Panc1 (cell line): Measurements from ENCODE around the gene ARID2. TPM values are rescaled to one million over a fixed set of nuclear protein-coding genes. Genes with fewer than 3 reads are reported as not detected.

Experiments
- ATAC-seq: fragments of 200-7000 bp; cut with Tn5 transposase; 2 replicates; pipeline ENCODE4 v1.9.1; 2020; ENCODE audit warnings: mild to moderate bottlenecking, moderate library complexity
- BruUV-seq: library from RNA; stranded (reverse); fragments of 400-500 nt; replicated peaks from 2 replicates; lab custom pipeline; 2021; lab: Mats Ljungman, UMichigan
- CTCF ChIA-PET: fragments of 300-600 bp; sonication (Branson Sonifier 250); formaldehyde crosslinking; loops from one replicate; lab custom pipeline; 2022; ENCODE audit warnings: antibody characterized with exemption; lab: Charles Lee
- POLR2A ChIA-PET: fragments of 300-600 bp; sonication (Branson Sonifier 250); formaldehyde crosslinking; loops from one replicate; lab custom pipeline; 2022; ENCODE audit warnings: antibody characterized with exemption; lab: Charles Lee
- DNase-seq: peaks from one replicate; pipeline ENCODE4 v3.0.0-alpha.2; 2010; ENCODE audit warnings: low read depth, low spot score
- H3K27ac ChIP-seq: 2 replicates; pipeline ENCODE4 v1.5.1; 2011; ENCODE audit warnings: mild to moderate bottlenecking, low read length, inconsistent platforms
- H3K27me3 ChIP-seq: fragments of 200-500 bp; sonication (Bioruptor generic); 2 replicates; pipeline ENCODE4 v1.6.0; 2014; ENCODE audit warnings: low read length, inconsistent platforms; ENCODE audit not compliant: control insufficient read depth, insufficient read depth
- H3K36me3 ChIP-seq: fragments of 200-500 bp; sonication (Bioruptor generic); 2 replicates; pipeline ENCODE4 v1.5.1; 2014; ENCODE audit warnings: inconsistent platforms, mild to moderate bottlenecking, low read length, moderate library complexity; ENCODE audit not compliant: control insufficient read depth, insufficient read depth
- H3K4me1 ChIP-seq: 2 replicates; pipeline ENCODE4 v1.5.1; 2011; ENCODE audit warnings: inconsistent platforms, mild to moderate bottlenecking, low read length, moderate library complexity; ENCODE audit not compliant: control insufficient read depth, insufficient read depth
- H3K4me3 ChIP-seq, 2 experiments: 2 replicates each; pipeline ENCODE4 v1.5.1; 2011 to 2012; ENCODE audit warnings: low read depth in 2 of 2, low read length in 2 of 2, mild to moderate bottlenecking in 2 of 2, inconsistent platforms in 1 of 2, moderate library complexity in 1 of 2
- H3K9me3 ChIP-seq: fragments of 200-500 bp; sonication (Bioruptor generic); 2 replicates; pipeline ENCODE4 v1.5.1; 2014; ENCODE audit warnings: low read depth, mild to moderate bottlenecking, inconsistent platforms, low read length, moderate library complexity; ENCODE audit not compliant: control insufficient read depth, insufficient read depth
- POLR2AphosphoS5 ChIP-seq: IDR thresholded peaks from 2 replicates; pipeline ENCODE4 v1.6.1; 2012; ENCODE audit warnings: mild to moderate bottlenecking, low read depth, low read length, moderate library complexity
- SIN3A ChIP-seq: IDR thresholded peaks from 2 replicates; pipeline ENCODE4 v1.6.1; 2012; ENCODE audit warnings: low read depth, mild to moderate bottlenecking, low read length, moderate library complexity, borderline replicate concordance; ENCODE audit not compliant: insufficient read depth
- TCF7L2 ChIP-seq: IDR thresholded peaks from 2 replicates; pipeline ENCODE4 v1.6.1; 2011; ENCODE audit warnings: mild to moderate bottlenecking, low read depth, low read length, inconsistent platforms
- in situ Hi-C: cut with HindIII; loops from 2 replicates; pipeline ENCODE4 v1.10.0; 2016; ENCODE audit warnings: low sequenced_read_pairs, low pct_unique_long_range_greater_than_20kb
- intact Hi-C: fragments of 100-400 bp; cut with micrococcal nuclease; formaldehyde crosslinking; loops from one replicate; pipeline ENCODE4 v1.10.0; 2022; ENCODE audit not compliant: unreplicated experiment
- total RNA-seq: library from RNA; stranded (reverse); gene quantifications from one replicate; pipeline ENCODE4 v1.2.1, GENCODE V29; 2021; ENCODE audit not compliant: unreplicated experiment
- TF ChIP-seq, protein P1 (sequence below), 2 experiments: IDR thresholded peaks; 2 replicates each; pipeline ENCODE4 v1.6.1; 2011 to 2012; ENCODE audit warnings: low read depth in 2 of 2, control low read depth in 1 of 2, low read length in 1 of 2, mild to moderate bottlenecking in 1 of 2, moderate library complexity in 1 of 2; ENCODE audit not compliant: insufficient read depth in 1 of 2
- TF ChIP-seq, protein P2 (sequence below): fragments of 450-650 bp; IDR thresholded peaks from 2 replicates; pipeline ENCODE4 v1.5.1; 2017; ENCODE audit warnings: mild to moderate bottlenecking

Gene ARID2
- total RNA-seq, 1 experiment from 2014 or later: 39.5 TPM

DNA sequence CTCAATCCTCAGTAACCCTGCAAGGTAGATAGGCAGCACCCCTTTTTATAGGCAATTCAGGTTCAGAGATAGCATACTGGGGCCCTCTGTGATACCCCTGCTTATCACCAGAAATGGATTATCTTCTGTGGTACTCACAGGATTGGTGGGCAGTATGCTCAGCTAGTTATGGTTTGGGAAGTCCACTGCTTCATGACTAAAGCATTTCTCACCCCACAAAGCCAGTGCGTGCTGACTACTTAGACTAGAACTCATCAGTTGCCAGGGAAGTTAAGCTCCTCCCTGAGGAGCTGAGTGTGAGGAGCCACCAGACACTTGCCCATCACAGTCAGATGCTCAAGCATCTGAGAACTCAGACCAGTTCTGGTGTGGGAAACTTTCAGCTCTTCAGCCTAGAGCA lies 184.6 kb downstream of the ARID2 start:
- CTCF ChIA-PET: no interaction called here
- ATAC-seq: peak; percentile 81
- in situ Hi-C loops: no loop called here
- H3K27me3 ChIP-seq: no peaks in the 10 kb centered on the region
- intact Hi-C loops: no loop called here
- POLR2A ChIA-PET: no interaction called here
- no peaks in the 10 kb centered on the region for H3K9me3 ChIP-seq
- no peak overlapping the region for H3K27ac ChIP-seq
- H3K4me3 ChIP-seq: no peak overlapping the region
- BruUV-seq: no TSS peak
- no peaks in the 10 kb centered on the region for H3K36me3 ChIP-seq
- TF ChIP-seq POLR2AphosphoS5 (no peak; the same call in 1 of the 2 replicates), SIN3A (no peak), TCF7L2 (no peak)
- TF ChIP-seq, protein P1, sequence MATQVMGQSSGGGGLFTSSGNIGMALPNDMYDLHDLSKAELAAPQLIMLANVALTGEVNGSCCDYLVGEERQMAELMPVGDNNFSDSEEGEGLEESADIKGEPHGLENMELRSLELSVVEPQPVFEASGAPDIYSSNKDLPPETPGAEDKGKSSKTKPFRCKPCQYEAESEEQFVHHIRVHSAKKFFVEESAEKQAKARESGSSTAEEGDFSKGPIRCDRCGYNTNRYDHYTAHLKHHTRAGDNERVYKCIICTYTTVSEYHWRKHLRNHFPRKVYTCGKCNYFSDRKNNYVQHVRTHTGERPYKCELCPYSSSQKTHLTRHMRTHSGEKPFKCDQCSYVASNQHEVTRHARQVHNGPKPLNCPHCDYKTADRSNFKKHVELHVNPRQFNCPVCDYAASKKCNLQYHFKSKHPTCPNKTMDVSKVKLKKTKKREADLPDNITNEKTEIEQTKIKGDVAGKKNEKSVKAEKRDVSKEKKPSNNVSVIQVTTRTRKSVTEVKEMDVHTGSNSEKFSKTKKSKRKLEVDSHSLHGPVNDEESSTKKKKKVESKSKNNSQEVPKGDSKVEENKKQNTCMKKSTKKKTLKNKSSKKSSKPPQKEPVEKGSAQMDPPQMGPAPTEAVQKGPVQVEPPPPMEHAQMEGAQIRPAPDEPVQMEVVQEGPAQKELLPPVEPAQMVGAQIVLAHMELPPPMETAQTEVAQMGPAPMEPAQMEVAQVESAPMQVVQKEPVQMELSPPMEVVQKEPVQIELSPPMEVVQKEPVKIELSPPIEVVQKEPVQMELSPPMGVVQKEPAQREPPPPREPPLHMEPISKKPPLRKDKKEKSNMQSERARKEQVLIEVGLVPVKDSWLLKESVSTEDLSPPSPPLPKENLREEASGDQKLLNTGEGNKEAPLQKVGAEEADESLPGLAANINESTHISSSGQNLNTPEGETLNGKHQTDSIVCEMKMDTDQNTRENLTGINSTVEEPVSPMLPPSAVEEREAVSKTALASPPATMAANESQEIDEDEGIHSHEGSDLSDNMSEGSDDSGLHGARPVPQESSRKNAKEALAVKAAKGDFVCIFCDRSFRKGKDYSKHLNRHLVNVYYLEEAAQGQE (IDR thresholded peaks at IDR 0.05; ENCODE audit: insufficient read depth in 1 of 2, low read depth in 2 of 2, low read length in 1 of 2): no peak
- TF ChIP-seq, protein P2, sequence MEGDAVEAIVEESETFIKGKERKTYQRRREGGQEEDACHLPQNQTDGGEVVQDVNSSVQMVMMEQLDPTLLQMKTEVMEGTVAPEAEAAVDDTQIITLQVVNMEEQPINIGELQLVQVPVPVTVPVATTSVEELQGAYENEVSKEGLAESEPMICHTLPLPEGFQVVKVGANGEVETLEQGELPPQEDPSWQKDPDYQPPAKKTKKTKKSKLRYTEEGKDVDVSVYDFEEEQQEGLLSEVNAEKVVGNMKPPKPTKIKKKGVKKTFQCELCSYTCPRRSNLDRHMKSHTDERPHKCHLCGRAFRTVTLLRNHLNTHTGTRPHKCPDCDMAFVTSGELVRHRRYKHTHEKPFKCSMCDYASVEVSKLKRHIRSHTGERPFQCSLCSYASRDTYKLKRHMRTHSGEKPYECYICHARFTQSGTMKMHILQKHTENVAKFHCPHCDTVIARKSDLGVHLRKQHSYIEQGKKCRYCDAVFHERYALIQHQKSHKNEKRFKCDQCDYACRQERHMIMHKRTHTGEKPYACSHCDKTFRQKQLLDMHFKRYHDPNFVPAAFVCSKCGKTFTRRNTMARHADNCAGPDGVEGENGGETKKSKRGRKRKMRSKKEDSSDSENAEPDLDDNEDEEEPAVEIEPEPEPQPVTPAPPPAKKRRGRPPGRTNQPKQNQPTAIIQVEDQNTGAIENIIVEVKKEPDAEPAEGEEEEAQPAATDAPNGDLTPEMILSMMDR: no peak
- DNase-seq: peak; percentile 18
- H3K4me1 ChIP-seq: no peaks in the 10 kb centered on the region

DNA sequence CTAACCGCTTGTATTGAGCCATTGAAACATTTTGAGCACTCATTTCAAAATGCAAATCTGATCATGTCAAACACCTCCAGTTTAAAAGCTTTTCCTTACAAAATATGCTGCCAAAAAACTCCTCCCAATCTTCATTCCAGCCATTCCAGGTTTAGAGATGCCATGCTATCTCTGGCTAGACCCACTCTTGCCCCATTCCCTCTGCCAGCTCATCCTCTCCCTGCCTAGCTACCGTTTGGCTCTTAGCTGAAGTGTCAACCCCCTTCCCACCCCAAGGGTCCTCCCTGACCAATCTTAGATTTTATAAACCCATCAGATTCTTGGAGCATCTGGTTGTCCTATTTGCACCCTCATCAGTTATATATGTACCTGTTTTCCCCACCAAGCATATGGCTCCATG lies 185.9 kb downstream of the ARID2 start:
- H3K9me3 ChIP-seq: no peaks in the 10 kb centered on the region
- CTCF ChIA-PET: no interaction called here
- H3K27me3 ChIP-seq: no peaks in the 10 kb centered on the region
- DNase-seq (no peak), ATAC-seq (no peak)
- TF ChIP-seq, protein P2: no peak
- no peak for TF ChIP-seq SIN3A
- TF ChIP-seq POLR2AphosphoS5: no peak
- TF ChIP-seq, protein P1 (IDR thresholded peaks at IDR 0.05; ENCODE audit: insufficient read depth in 1 of 2, low read depth in 2 of 2, low read length in 1 of 2): no peak
- no peak for TF ChIP-seq TCF7L2
- no peak overlapping the region for H3K27ac ChIP-seq
- BruUV-seq: no TSS peak
- intact Hi-C loops: no loop called here
- H3K4me3 ChIP-seq: no peak overlapping the region
- H3K4me1 ChIP-seq: no peaks in the 10 kb centered on the region
- 0 out of 2 replicates have a peak, but pooled peaks cover 2% of the 10 kb centered on the region for H3K36me3 ChIP-seq
- POLR2A ChIA-PET: no interaction called here
- in situ Hi-C loops: no loop called here
